Thoracic aorta (tissue), 2 donors: ENCODE measurements around the gene RBFOX2. TPM values are rescaled to one million over a fixed set of nuclear protein-coding genes. Genes with fewer than 3 reads are reported as not detected.
A peak's percentile ranks its signal among the peaks of the same experiment; 100 is the strongest.
"Not testable (repeated sequence)": the region's sequence is repeated elsewhere in the genome, so short reads cannot be mapped to it uniquely, and the experiment has no call there.

Experiments used
- ATAC-seq: fragments of 150-250 bp; one replicate; pipeline ENCODE4 v1.8.0; 2017; ENCODE audit warnings: low read depth; ENCODE audit not compliant: insufficient number of reproducible peaks, low FRiP score
- DNase-seq: peaks from one replicate; pipeline ENCODE4 v3.0.0-alpha.2; 2020; ENCODE audit warnings: low spot score
- H3K27ac ChIP-seq, 2 donors: fragments of 200-600 bp; sonication (generic); 1 replicate in 1 of 2; 2 replicates in 1 of 2; pipeline ENCODE4 v1.5.1; 2016; ENCODE audit warnings: mild to moderate bottlenecking in 2 of 2, moderate library complexity in 2 of 2
- H3K27me3 ChIP-seq: fragments of 200-600 bp; sonication (generic); replicated peaks from 2 replicates; pipeline ENCODE4 v1.6.0; 2016; ENCODE audit warnings: mild to moderate bottlenecking; ENCODE audit not compliant: insufficient read depth
- H3K36me3 ChIP-seq: fragments of 200-600 bp; sonication (generic); one replicate; pipeline ENCODE4 v1.5.1; 2016
- H3K4me1 ChIP-seq, 2 donors: fragments of 200-600 bp; sonication (generic); 1 replicate in 1 of 2; 2 replicates in 1 of 2; pipeline versions ENCODE4 v1.5.1 to v1.6.0; 2016; ENCODE audit warnings: low read depth in 2 of 2, mild to moderate bottlenecking in 1 of 2; ENCODE audit not compliant: control insufficient read depth in 1 of 2
- H3K4me3 ChIP-seq: fragments of 200-600 bp; sonication (generic); 2 replicates; pipeline ENCODE4 v1.5.1; 2016; ENCODE audit warnings: mild to moderate bottlenecking
- H3K9me3 ChIP-seq: fragments of 200-600 bp; sonication (generic); 2 replicates; pipeline ENCODE4 v1.5.1; 2016
- total RNA-seq, 2 donors: library from RNA; depleted of rRNA; stranded (reverse); fragments of >200 nt; gene quantifications; one replicate each; pipeline versions ENCODE4 v1.1.0 to v1.2.3, GENCODE V29; 2016
- TF ChIP-seq, protein P1 (sequence below): fragments of 200-600 bp; sonication (generic); IDR thresholded peaks from one replicate; pipeline ENCODE4 v1.5.1; 2019; ENCODE audit warnings: antibody characterized with exemption

Gene RBFOX2
- total RNA-seq, 2 donors from 2014 or later: 117 to 143 TPM

DNA sequence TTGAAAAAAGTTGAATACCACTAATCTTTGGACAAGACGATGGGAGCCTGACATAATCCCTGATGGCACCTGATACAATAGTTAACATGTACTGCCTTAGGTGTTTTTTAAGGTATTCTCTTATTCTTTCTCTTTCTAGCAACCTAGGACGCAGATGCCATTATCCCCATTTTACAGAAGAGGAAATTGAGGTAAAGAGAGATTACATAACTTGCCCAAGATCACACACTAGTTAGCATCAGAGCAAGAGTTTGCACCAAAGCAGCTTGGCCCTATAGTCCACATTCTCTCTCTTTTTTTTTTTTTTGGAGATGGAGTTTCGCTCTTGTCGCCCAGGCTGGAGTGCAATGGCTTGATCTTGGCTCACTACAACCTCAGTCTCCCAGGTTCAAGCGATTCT is 35.7 kb upstream of the RBFOX2 start:
- TF ChIP-seq, protein P1, sequence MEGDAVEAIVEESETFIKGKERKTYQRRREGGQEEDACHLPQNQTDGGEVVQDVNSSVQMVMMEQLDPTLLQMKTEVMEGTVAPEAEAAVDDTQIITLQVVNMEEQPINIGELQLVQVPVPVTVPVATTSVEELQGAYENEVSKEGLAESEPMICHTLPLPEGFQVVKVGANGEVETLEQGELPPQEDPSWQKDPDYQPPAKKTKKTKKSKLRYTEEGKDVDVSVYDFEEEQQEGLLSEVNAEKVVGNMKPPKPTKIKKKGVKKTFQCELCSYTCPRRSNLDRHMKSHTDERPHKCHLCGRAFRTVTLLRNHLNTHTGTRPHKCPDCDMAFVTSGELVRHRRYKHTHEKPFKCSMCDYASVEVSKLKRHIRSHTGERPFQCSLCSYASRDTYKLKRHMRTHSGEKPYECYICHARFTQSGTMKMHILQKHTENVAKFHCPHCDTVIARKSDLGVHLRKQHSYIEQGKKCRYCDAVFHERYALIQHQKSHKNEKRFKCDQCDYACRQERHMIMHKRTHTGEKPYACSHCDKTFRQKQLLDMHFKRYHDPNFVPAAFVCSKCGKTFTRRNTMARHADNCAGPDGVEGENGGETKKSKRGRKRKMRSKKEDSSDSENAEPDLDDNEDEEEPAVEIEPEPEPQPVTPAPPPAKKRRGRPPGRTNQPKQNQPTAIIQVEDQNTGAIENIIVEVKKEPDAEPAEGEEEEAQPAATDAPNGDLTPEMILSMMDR: no peak
- Histone ChIP-seq H3K4me1 (peaks cover 0 to 6% of the 10 kb centered on the region in 2 donors), H3K4me3 (no peak overlapping the region), H3K36me3 (no peaks in the 10 kb centered on the region), H3K27me3 (no peaks in the 10 kb centered on the region), H3K9me3 (no peaks in the 10 kb centered on the region), H3K27ac (peak overlapping the region in 1 of 2 donors; percentile 19)
- DNase-seq (no peak), ATAC-seq (no peak)

DNA sequence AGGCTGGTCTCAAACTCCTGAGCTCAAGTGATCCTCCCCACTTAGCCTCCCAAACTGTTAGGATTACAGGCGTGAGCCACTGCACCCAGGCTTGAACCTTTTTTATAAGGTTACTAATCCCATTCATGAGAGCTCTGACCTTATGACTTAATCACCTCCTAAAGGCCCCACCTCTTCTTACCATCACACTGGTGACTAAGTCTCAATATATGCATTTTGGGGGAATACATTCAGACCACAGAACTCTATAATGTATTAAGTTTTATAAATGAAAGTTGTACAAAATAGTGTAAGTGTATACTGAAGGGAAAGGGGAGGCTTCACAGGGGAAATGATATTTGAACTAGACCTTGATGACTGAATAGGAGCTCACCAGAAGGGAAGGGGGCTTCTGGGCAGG is 28.4 kb upstream of the RBFOX2 start:
- H3K36me3 ChIP-seq: no peaks in the 10 kb centered on the region
- TF ChIP-seq, protein P1: no peak
- ATAC-seq (no peak), DNase-seq (no peak)
- H3K27ac ChIP-seq: no peak overlapping the region
- H3K9me3 ChIP-seq: no peaks in the 10 kb centered on the region
- H3K4me3 ChIP-seq: no peak overlapping the region
- H3K27me3 ChIP-seq: no peaks in the 10 kb centered on the region
- peaks cover 0 to 12% of the 10 kb centered on the region in 2 donors for H3K4me1 ChIP-seq

DNA sequence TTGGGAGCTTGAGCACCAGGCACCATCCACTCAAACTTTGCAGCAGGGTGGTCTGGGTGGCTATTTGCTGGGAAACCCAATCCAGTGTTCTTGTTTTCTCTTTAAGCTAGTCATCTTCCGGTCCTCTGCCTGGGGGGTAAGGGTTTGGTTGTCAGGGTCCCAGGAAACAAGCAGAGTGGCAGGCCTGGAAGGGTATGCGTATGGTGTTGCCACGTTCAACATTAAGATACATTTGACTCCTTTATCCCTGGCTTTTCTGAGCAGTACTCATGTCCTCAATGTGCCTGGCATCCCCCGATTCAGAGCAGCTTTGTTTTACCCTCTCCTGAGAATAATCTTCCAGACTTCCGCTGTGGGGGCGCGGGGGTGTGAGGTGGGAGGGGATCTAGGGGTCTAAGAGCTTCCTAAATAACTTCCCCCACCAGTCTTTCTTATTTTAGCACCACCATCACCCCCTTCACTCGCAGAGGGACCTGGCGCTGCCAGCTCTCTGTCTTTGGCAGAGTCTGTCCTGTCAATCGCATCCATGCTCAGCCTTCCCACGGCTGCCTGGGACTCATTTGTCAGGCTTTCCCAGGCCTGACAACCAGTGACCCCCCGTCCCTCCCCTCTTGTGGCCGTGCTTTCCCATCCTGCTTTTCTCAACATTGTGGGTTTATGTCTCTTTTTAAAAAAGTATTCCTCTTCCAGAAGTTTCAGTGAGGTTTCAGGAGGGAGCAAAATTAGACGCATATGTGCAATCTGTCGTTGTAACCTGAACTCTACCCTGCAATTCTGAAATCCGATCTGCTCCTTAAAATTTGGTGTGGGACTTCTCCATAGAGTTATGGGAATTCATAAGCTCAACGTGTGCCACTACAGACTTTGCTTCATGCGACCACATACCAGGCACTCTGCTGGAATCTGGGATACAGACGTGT is 27.0 kb upstream of the RBFOX2 start:
- ATAC-seq (no peak), DNase-seq (no peak)
- Histone ChIP-seq H3K4me1 (peaks cover 0 to 12% of the 10 kb centered on the region in 2 donors), H3K4me3 (peak overlapping the region; percentile 41), H3K27me3 (no peaks in the 10 kb centered on the region), H3K9me3 (no peaks in the 10 kb centered on the region), H3K36me3 (no peaks in the 10 kb centered on the region), H3K27ac (no peak overlapping the region)
- TF ChIP-seq, protein P1: no peak

DNA sequence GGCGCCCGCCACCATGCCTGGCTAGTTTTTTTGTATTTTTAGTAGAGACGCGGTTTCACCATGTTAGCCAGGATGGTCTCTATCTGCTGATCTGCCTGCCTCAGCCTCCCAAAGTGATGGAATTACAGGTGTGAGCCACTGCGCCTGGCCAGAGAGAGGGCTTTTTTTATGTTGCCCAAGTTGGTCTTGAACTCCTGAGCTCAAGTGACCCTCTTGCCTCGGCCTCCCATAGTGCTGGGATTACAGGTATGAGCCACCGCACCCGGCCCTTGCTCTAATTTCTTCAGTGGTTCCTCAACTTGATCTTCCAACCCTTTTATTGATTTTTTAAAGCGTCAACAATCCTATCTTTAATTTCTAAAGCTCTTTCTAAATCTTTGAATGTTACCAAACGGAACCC is 25.8 kb upstream of the RBFOX2 start:
- H3K27me3 ChIP-seq, H3K27ac ChIP-seq, H3K36me3 ChIP-seq, ATAC-seq, H3K4me3 ChIP-seq, H3K9me3 ChIP-seq, DNase-seq: not testable (repeated sequence)
- H3K4me1 ChIP-seq: peaks cover 0 to 12% of the 10 kb centered on the region in 2 donors

DNA sequence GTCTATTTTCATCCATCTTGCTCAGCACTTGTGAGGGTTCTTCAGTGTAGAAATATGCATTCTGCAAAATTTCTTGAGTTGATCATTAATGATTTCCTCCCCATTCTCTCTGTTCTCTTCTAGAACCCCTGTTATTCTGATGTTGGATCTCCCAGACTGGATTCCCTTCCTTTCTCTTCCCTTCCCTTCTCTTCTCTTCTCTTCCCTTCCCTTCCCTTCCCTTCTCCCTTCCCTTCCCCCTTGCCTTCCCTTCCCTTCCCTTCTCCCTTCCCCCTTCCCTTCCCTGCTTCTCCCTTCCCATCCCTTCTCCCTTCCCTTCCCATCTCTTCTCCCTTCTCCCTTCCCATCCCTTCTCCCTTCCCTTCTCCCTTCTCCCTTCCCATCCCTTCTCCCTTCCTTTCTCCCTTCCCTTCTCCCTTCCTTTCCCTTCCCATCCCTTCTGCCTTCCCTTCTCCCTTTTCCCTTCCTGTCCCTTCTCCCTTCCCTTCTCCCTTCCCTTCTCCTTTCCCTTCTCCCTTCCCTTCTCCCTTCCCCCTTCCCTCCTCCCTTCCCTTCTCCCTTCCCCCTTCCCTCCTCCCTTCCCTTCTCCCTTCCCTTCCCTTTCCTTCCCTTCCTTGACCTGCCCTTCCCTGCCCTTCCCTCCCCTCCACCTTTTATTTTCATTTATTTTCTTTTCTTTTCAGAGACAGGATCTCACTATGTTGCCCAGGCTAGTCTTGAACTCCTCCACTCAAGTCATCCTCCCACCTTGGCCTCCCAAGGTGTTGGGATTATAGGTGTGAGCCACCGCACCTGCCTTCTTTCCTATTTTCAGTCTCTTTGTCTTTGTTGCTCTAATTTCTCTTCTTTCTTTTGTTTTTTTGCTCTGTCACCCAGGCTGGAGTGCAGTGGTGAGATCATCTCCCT is 24.9 kb upstream of the RBFOX2 start:
- H3K9me3 ChIP-seq: no peaks in the 10 kb centered on the region
- no peaks in the 10 kb centered on the region for H3K36me3 ChIP-seq
- peaks cover 0 to 12% of the 10 kb centered on the region in 2 donors for H3K4me1 ChIP-seq
- TF ChIP-seq, protein P1: no peak
- ATAC-seq (no peak), DNase-seq (no peak)
- H3K27ac ChIP-seq: no peak overlapping the region
- H3K27me3 ChIP-seq: no peaks in the 10 kb centered on the region
- H3K4me3 ChIP-seq: no peak overlapping the region
